ENCODE data around the gene OTX1. TPM values are rescaled to one million over a fixed set of nuclear protein-coding genes. Genes with fewer than 3 reads are reported as not detected.

Gene OTX1
- total and polyA plus RNA-seq, 10 donors, result 0.23 to 0.37 TPM; not detected in 8

- WGBS, 5 donors, result 5 to 13% (median 10%) methylated on average over 35 of the region's 35 CpGs
- DNase-seq, result no peak
- H3K9me3 ChIP-seq, result peaks cover 0 to 16% (median 0%) of the 10 kb centered on the region in 8 donors
- peak overlapping the region in 1 of 8 donors; percentile 75 for H3K27ac ChIP-seq
- intact Hi-C loops (cut with DNase I; ENCODE audit: low total_unique reads), result no loop called here
- H3K4me1 ChIP-seq, result peaks cover 35 to 80% (median 73%) of the 10 kb centered on the region in 6 donors
- peak overlapping the region in 1 of 8 donors; percentile 60 for H3K4me3 ChIP-seq
- H3K36me3 ChIP-seq, result no peaks in the 10 kb centered on the region
- TF ChIP-seq POLR2AphosphoS5 (IDR thresholded peaks at IDR 0.05), result no peak
- TF ChIP-seq POLR2A (IDR thresholded peaks at IDR 0.05), result no peak
- TF ChIP-seq, protein P1, sequence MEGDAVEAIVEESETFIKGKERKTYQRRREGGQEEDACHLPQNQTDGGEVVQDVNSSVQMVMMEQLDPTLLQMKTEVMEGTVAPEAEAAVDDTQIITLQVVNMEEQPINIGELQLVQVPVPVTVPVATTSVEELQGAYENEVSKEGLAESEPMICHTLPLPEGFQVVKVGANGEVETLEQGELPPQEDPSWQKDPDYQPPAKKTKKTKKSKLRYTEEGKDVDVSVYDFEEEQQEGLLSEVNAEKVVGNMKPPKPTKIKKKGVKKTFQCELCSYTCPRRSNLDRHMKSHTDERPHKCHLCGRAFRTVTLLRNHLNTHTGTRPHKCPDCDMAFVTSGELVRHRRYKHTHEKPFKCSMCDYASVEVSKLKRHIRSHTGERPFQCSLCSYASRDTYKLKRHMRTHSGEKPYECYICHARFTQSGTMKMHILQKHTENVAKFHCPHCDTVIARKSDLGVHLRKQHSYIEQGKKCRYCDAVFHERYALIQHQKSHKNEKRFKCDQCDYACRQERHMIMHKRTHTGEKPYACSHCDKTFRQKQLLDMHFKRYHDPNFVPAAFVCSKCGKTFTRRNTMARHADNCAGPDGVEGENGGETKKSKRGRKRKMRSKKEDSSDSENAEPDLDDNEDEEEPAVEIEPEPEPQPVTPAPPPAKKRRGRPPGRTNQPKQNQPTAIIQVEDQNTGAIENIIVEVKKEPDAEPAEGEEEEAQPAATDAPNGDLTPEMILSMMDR (IDR thresholded peaks at IDR 0.05 in 8 of 11, conservative IDR thresholded peaks at IDR 0.05 in 3 of 11), result no peak
- H3K27me3 ChIP-seq (replicated peaks in 1 of 7), result peaks cover 30 to 100% (median 100%) of the 10 kb centered on the region in 7 donors
Observed at GRCh38 chr2:63057249-63058143, 6.9 kb downstream of the OTX1 start.

DNA sequence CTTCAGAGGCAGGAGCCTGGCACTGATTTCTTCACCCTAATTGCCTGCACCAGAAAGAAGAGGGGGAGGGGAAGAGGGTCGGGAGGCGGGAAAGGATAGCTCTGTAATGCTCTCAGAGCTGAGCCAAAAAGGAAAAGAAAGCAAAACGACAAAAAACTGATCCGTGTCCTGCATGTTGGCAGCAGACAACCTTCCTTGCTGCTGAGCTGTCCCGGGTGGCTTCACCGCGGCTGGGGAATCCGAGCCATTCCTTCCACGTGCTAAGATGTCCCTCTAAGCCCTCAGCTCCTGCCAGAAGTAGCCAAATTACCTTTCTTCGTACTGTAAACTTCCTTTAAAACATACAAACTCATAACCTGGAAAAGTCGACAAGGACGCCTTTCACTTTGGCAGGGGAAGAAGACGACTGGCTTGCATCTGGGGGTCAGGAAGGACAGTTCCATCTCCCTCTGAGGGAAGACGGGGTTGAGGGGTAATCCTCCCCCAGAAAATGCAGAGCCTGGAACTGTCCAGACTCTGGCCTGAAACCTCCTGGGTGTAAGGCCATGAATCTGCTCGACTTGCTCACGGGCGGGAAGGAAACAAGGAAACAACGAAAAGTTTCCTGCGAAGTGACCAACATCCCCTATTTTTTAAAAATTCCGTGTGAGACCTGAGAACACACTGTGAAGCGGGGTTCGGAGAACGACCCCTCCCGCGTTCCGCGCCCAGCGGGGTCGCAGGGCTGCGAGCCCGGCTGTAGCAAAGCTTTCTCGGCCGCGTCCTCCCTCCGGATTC lies 7.7 kb downstream of the OTX1 start:
- 4 to 7% (median 5%) methylated on average over 35 of the region's 35 CpGs for WGBS, 5 donors
- DNase-seq, result no peak
- H3K27me3 ChIP-seq (replicated peaks in 1 of 7), result peaks cover 25 to 100% (median 100%) of the 10 kb centered on the region in 7 donors
- peak overlapping the region in 2 of 8 donors; percentile 70 to 75 for H3K27ac ChIP-seq
- intact Hi-C loops (cut with DNase I; ENCODE audit: low total_unique reads), result no loop called here
- H3K4me1 ChIP-seq, result peaks cover 35 to 72% (median 67%) of the 10 kb centered on the region in 6 donors
- peaks cover 0 to 16% (median 0%) of the 10 kb centered on the region in 8 donors for H3K9me3 ChIP-seq
- H3K4me3 ChIP-seq, result peak overlapping the region in 7 of 8 donors; percentile 6 to 60 (median 11)
- TF ChIP-seq POLR2A (IDR thresholded peaks at IDR 0.05) (no peak), POLR2AphosphoS5 (IDR thresholded peaks at IDR 0.05) (peak; percentile 48 to 77 (median 58))
- no peaks in the 10 kb centered on the region for H3K36me3 ChIP-seq

DNA sequence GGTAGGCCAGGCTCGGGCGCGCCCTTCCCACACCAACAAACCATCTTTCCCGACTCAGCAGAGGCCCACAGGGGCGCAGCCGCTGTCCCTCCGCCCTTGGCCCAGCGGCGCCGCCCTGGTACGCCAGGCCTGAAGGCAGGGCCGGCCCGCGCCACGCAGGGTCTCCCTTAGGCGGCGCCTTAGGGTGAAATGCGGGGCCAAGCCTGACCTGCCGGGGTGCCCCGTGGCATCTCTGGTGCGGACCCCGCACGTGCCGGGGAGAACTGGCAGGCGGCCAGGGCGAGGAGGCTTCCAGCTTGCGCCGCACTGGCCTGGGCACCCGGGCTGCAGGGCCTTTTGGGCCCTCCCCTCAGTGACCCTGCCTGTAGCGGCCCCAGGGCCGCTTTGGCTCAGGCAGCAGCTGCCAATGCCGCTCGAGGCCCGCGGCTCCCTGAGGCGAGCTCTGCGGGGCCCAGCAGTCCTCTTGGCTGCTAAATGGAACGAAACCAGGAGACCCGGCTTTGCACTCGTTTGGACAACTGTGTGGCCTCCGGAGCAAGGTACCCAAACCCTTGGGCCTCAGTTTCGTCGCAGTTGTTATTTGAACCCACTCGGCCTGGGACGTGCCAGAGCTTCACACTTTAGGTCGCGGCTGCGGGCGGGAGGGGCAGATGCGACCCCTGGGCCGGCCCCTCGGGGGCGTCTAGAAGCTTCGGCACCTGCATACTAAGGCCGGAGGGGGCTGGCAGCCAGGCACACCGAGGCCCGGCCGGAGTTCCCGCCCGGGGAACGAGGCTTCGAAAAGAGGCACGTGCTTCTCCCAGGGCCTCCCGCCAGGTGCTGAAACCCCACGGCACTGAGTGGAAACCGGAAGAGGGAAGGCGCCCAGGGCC lies 8.5 kb downstream of the OTX1 start:
- WGBS, 5 donors, result 5 to 12% (median 6%) methylated on average over 46 to 67 of the region's 67 CpGs
- Histone ChIP-seq H3K4me3 (peak overlapping the region in 7 of 8 donors; percentile 6 to 60 (median 11)), H3K4me1 (peaks cover 30 to 64% (median 59%) of the 10 kb centered on the region in 6 donors), H3K27me3 (replicated peaks in 1 of 7) (peaks cover 26 to 100% (median 97%) of the 10 kb centered on the region in 7 donors), H3K9me3 (peaks cover 0 to 16% (median 0%) of the 10 kb centered on the region in 8 donors), H3K27ac (peak overlapping the region in 3 of 8 donors; percentile 41 to 75 (median 70)), H3K36me3 (no peaks in the 10 kb centered on the region)
- DNase-seq, result no peak
- TF ChIP-seq, protein P1 (IDR thresholded peaks at IDR 0.05 in 8 of 11, conservative IDR thresholded peaks at IDR 0.05 in 3 of 11), result no peak
- TF ChIP-seq POLR2A (IDR thresholded peaks at IDR 0.05), result no peak
- TF ChIP-seq POLR2AphosphoS5 (IDR thresholded peaks at IDR 0.05), result peak in 1 of 3 donors; percentile 48
- intact Hi-C loops (cut with DNase I; ENCODE audit: low total_unique reads), result no loop called here

All from spleen (tissue), 11 donors.